K562 (cell line): ENCODE measurements around the gene TFPT.

Source experiments
- ATF4 ChIP-seq: fragments of 450-650 bp; formaldehyde crosslinking; IDR thresholded peaks from 2 replicates; pipeline ENCODE4 v1.4.0; 2022; ENCODE audit warnings: mild to moderate bottlenecking, moderate library complexity
- ZNF707 ChIP-seq: fragments of 250-450 bp; sonication (Bioruptor Pico); conservative IDR thresholded peaks from 2 replicates; pipeline ENCODE4 v1.8.0; 2022; ENCODE audit warnings: inconsistent platforms, mild to moderate bottlenecking, moderate library complexity

GRCh38 chr19:54164369-54165068 is 49.1 kb upstream of the TFPT start:
- TF ChIP-seq ZNF707 (CRISPR knock-in tag) (no peak), ATF4 (CRISPR knock-in tag) (no peak)
